WTC11 (cell line): Measurements from ENCODE around the gene ASCC3.

Source experiments
- ATF3 ChIP-seq: sonication (generic); formaldehyde crosslinking; conservative IDR thresholded peaks from 2 replicates; pipeline ENCODE4 v1.8.1; 2022; ENCODE audit warnings: mild to moderate bottlenecking, missing genetic modification reagents
- CREB1 ChIP-seq: sonication (generic); formaldehyde crosslinking; IDR thresholded peaks from 2 replicates; pipeline ENCODE4 v1.8.0; 2023; ENCODE audit warnings: mild to moderate bottlenecking, missing genetic modification reagents
- CTCF ChIP-seq: fragments of 200-600 bp; IDR thresholded peaks from 2 replicates; pipeline ENCODE4 v1.8.0; 2022; ENCODE audit warnings: antibody characterized with exemption
- E2F5 ChIP-seq: sonication (generic); formaldehyde crosslinking; IDR thresholded peaks from 2 replicates; pipeline ENCODE4 v1.8.1; 2022; ENCODE audit warnings: mild to moderate bottlenecking, moderate library complexity, missing genetic modification reagents
- ELF4 ChIP-seq: sonication (generic); formaldehyde crosslinking; IDR thresholded peaks from 2 replicates; pipeline ENCODE4 v1.8.1; 2022; ENCODE audit warnings: low read depth, mild to moderate bottlenecking, moderate library complexity, missing genetic modification reagents
- SMAD3 ChIP-seq: sonication (generic); formaldehyde crosslinking; IDR thresholded peaks from 2 replicates; pipeline ENCODE4 v1.8.0; 2022; ENCODE audit warnings: missing genetic modification reagents, mild to moderate bottlenecking, borderline replicate concordance
- SP1 ChIP-seq: sonication (generic); formaldehyde crosslinking; conservative IDR thresholded peaks from 2 replicates; pipeline ENCODE4 v1.8.1; 2022; ENCODE audit warnings: missing genetic modification reagents
- STAT6 ChIP-seq: sonication (generic); formaldehyde crosslinking; conservative IDR thresholded peaks from 2 replicates; pipeline ENCODE4 v1.8.1; 2023; ENCODE audit warnings: mild to moderate bottlenecking, low read depth, missing genetic modification reagents, moderate library complexity
- USF2 ChIP-seq: sonication (generic); formaldehyde crosslinking; IDR thresholded peaks from 2 replicates; pipeline ENCODE4 v1.8.1; 2023; ENCODE audit warnings: mild to moderate bottlenecking, missing genetic modification reagents, moderate library complexity
- ZNF121 ChIP-seq: sonication (generic); formaldehyde crosslinking; IDR thresholded peaks from 2 replicates; pipeline ENCODE4 v1.8.0; 2023; ENCODE audit warnings: missing genetic modification reagents
- ZNF281 ChIP-seq: sonication (generic); formaldehyde crosslinking; IDR thresholded peaks from 2 replicates; pipeline ENCODE4 v1.8.0; 2023; ENCODE audit warnings: mild to moderate bottlenecking, missing genetic modification reagents
- ZNF671 ChIP-seq: fragments of 250-450 bp; sonication (Bioruptor Pico); IDR thresholded peaks from 2 replicates; pipeline ENCODE4 v1.8.0; 2021; ENCODE audit warnings: mild to moderate bottlenecking

GRCh38 chr6:100886076-100886475, 4.9 kb upstream of the ASCC3 start:
- TF ChIP-seq SP1 (CRISPR knock-in tag): no peak
- TF ChIP-seq ZNF281 (CRISPR knock-in tag): no peak
- TF ChIP-seq SMAD3: no peak
- TF ChIP-seq CTCF: no peak
- TF ChIP-seq ATF3: no peak
- TF ChIP-seq CREB1 (CRISPR knock-in tag): no peak
- TF ChIP-seq ZNF121 (CRISPR knock-in tag): no peak
- TF ChIP-seq USF2: no peak
- TF ChIP-seq E2F5: no peak
- TF ChIP-seq ELF4 (CRISPR knock-in tag): no peak
- TF ChIP-seq ZNF671: no peak
- no peak for TF ChIP-seq STAT6 (CRISPR knock-in tag)
